IPS-15b (cell line): ENCODE measurements around the gene RBBP8.

ENCODE experiments used
- H3K27me3 ChIP-seq: one replicate; pipeline ENCODE4 v1.6.1; 2013; ENCODE audit warnings: low read length; ENCODE audit not compliant: control insufficient read depth, insufficient read depth
- H3K36me3 ChIP-seq: one replicate; pipeline ENCODE4 v1.6.1; 2013; ENCODE audit warnings: low read length; ENCODE audit not compliant: control insufficient read depth, insufficient read depth
- H3K4me1 ChIP-seq: one replicate; pipeline ENCODE4 v1.6.1; 2013; ENCODE audit warnings: mild to moderate bottlenecking, low read length; ENCODE audit not compliant: control insufficient read depth, insufficient read depth
- H3K4me3 ChIP-seq: one replicate; pipeline ENCODE4 v1.5.1; 2013; ENCODE audit warnings: low read depth, low read length
- H3K9ac ChIP-seq: one replicate; pipeline ENCODE4 v1.6.1; 2013; ENCODE audit warnings: low read depth, mild to moderate bottlenecking, low read length
- H3K9me3 ChIP-seq: one replicate; pipeline ENCODE4 v1.6.1; 2013; ENCODE audit warnings: mild to moderate bottlenecking, low read length; ENCODE audit not compliant: control insufficient read depth, insufficient read depth

RBBP8 gene

GRCh38 chr18:23049698-23050373, 116.7 kb downstream of the RBBP8 start:
- no peak overlapping the region for H3K4me3 ChIP-seq
- no peaks in the 10 kb centered on the region for H3K36me3 ChIP-seq
- H3K27me3 ChIP-seq: no peaks in the 10 kb centered on the region
- peaks cover 3% of the 10 kb centered on the region for H3K4me1 ChIP-seq
- H3K9me3 ChIP-seq: no peaks in the 10 kb centered on the region
- H3K9ac ChIP-seq: no peak overlapping the region

- H3K4me1 ChIP-seq: peaks cover 3% of the 10 kb centered on the region
- H3K9me3 ChIP-seq: no peaks in the 10 kb centered on the region
- no peaks in the 10 kb centered on the region for H3K36me3 ChIP-seq
- H3K9ac ChIP-seq: no peak overlapping the region
- no peaks in the 10 kb centered on the region for H3K27me3 ChIP-seq
- no peak overlapping the region for H3K4me3 ChIP-seq
Observed at GRCh38 chr18:23053776-23054457, 120.8 kb downstream of the RBBP8 start.

- Histone ChIP-seq H3K4me1 (peaks cover 3% of the 10 kb centered on the region), H3K36me3 (no peaks in the 10 kb centered on the region), H3K9me3 (no peaks in the 10 kb centered on the region), H3K27me3 (no peaks in the 10 kb centered on the region), H3K9ac (no peak overlapping the region), H3K4me3 (no peak overlapping the region)
Observed at GRCh38 chr18:23054553-23054952, 121.4 kb downstream of the RBBP8 start.

GRCh38 chr18:23056315-23056714, 123.2 kb downstream of the RBBP8 start:
- Histone ChIP-seq H3K4me1 (peaks cover 3% of the 10 kb centered on the region), H3K36me3 (no peaks in the 10 kb centered on the region), H3K27me3 (no peaks in the 10 kb centered on the region), H3K9ac (no peak overlapping the region), H3K9me3 (no peaks in the 10 kb centered on the region), H3K4me3 (no peak overlapping the region)

- Histone ChIP-seq H3K9ac (no peak overlapping the region), H3K9me3 (no peaks in the 10 kb centered on the region), H3K4me3 (no peak overlapping the region), H3K4me1 (peaks cover 3% of the 10 kb centered on the region), H3K36me3 (no peaks in the 10 kb centered on the region), H3K27me3 (no peaks in the 10 kb centered on the region)
Observed at GRCh38 chr18:23057096-23057495, 124.0 kb downstream of the RBBP8 start.

- H3K4me1 ChIP-seq: peaks cover 3% of the 10 kb centered on the region
- no peaks in the 10 kb centered on the region for H3K36me3 ChIP-seq
- no peaks in the 10 kb centered on the region for H3K9me3 ChIP-seq
Observed at GRCh38 chr18:23058746-23059415, 125.8 kb downstream of the RBBP8 start.

GRCh38 chr18:23059541-23060465, 126.7 kb downstream of the RBBP8 start:
- Histone ChIP-seq H3K9ac (no peak overlapping the region), H3K9me3 (no peaks in the 10 kb centered on the region), H3K4me3 (no peak overlapping the region), H3K4me1 (no peaks in the 10 kb centered on the region), H3K36me3 (no peaks in the 10 kb centered on the region), H3K27me3 (no peaks in the 10 kb centered on the region)

More at GRCh38 chr18:23058746-23059415, 125.8 kb downstream of the RBBP8 start:
- Histone ChIP-seq H3K9ac (no peak overlapping the region), H3K27me3 (no peaks in the 10 kb centered on the region), H3K4me3 (no peak overlapping the region)

- Histone ChIP-seq H3K9ac (no peak overlapping the region), H3K36me3 (no peaks in the 10 kb centered on the region), H3K27me3 (no peaks in the 10 kb centered on the region), H3K9me3 (no peaks in the 10 kb centered on the region), H3K4me1 (no peaks in the 10 kb centered on the region), H3K4me3 (no peak overlapping the region)
Observed at GRCh38 chr18:23062011-23062410, 128.9 kb downstream of the RBBP8 start.

- H3K9me3 ChIP-seq: no peaks in the 10 kb centered on the region
- H3K4me1 ChIP-seq: no peaks in the 10 kb centered on the region
- no peaks in the 10 kb centered on the region for H3K36me3 ChIP-seq
- no peak overlapping the region for H3K9ac ChIP-seq
- H3K4me3 ChIP-seq: no peak overlapping the region
- no peaks in the 10 kb centered on the region for H3K27me3 ChIP-seq
Observed at GRCh38 chr18:23063502-23063901, 130.4 kb downstream of the RBBP8 start.

GRCh38 chr18:23065234-23065806, 132.2 kb downstream of the RBBP8 start:
- no peaks in the 10 kb centered on the region for H3K4me1 ChIP-seq
- H3K36me3 ChIP-seq: no peaks in the 10 kb centered on the region
- no peaks in the 10 kb centered on the region for H3K9me3 ChIP-seq
- no peak overlapping the region for H3K9ac ChIP-seq
- no peak overlapping the region for H3K4me3 ChIP-seq
- H3K27me3 ChIP-seq: no peaks in the 10 kb centered on the region

GRCh38 chr18:23066060-23066459, 132.9 kb downstream of the RBBP8 start:
- H3K9ac ChIP-seq: no peak overlapping the region
- H3K4me3 ChIP-seq: no peak overlapping the region
- H3K9me3 ChIP-seq: no peaks in the 10 kb centered on the region
- H3K27me3 ChIP-seq: no peaks in the 10 kb centered on the region
- H3K36me3 ChIP-seq: no peaks in the 10 kb centered on the region
- no peaks in the 10 kb centered on the region for H3K4me1 ChIP-seq
